Fibroblast of peridontal ligament (primary cell): Measurements from ENCODE around the gene PPM1E.
A peak's percentile ranks its signal among the peaks of the same experiment; 100 is the strongest.
"Not testable (repeated sequence)": the region's sequence is repeated elsewhere in the genome, so short reads cannot be mapped to it uniquely, and the experiment has no call there.

ENCODE experiments used
- DNase-seq: peaks from one replicate; pipeline ENCODE4 v3.0.0-alpha.2; 2010; ENCODE audit errors: extremely low read depth

Gene PPM1E

DNA sequence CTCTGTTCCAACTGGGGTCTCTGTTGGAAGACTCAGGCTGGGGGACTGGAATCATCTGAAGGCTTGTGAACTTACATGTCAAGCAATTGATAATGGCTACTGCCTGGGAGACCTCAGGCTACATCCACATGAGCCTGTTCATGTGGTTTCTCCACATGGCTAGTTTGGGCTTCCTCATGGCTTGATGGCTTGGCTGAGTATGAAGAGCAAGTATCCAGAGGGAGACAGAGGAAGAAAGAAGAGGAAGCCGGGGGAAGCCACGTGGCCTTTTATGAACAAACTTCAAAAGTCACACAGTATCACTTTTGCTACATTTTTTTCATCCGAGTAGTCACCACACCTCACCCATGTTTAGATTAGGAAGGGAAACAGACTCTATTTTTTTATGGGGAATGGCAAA, 192.2 kb downstream of the PPM1E start:
- DNase-seq, result no peak

- DNase-seq, result not testable (repeated sequence)
Measured at GRCh38 chr17:58954358-58954757, 198.7 kb downstream of the PPM1E start.

DNA sequence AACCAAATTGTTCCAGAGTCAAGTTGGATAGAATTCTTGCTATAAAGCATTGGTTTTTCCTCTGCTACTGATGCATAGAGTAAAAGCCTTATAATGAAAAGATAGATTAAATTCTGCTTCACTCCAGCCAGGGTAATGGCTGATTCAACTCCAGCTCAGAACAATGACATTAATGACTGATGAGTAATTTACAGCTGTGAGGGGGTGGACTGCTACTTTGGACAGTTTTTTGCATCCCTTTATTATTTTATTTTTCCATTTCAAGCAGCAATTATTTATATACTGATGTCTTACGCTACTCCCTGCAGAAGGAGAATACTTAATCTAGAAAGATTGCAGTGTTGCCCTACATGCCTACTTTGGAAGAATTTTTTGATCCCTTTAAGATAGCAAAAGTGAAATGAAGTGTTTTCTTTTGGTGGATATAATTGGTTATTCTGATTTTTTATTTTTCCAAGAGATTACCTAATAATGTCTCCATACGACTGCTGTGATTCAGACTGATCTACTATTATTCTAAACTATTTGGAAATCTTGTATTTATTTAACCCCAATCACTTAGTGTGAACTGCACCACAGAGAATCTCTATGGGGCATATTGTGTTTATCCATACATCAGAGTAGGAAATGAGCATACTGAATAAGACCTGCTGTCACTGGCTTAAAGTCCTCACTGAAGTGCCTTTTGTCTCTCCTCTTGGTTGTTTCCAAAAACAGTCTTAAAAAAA, 201.5 kb downstream of the PPM1E start:
- DNase-seq, result peak; percentile 48

DNA sequence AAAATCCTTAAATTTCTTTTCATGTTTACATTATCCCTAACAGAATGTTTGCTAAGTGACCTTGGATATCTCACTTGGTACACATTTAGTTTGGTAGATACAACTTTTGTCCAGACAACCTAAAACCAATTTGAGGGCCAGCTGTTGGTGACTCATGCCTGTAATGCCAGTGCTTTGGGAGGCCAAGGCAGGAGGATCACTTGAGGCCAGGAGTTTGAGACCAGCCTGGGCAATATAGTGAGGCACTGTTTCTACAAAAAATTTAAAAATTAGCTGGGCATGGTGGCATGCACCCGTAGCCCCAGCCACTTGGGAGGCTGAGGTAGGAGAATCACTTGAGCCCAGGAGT, 202.0 kb downstream of the PPM1E start:
- not testable (repeated sequence) for DNase-seq

DNA sequence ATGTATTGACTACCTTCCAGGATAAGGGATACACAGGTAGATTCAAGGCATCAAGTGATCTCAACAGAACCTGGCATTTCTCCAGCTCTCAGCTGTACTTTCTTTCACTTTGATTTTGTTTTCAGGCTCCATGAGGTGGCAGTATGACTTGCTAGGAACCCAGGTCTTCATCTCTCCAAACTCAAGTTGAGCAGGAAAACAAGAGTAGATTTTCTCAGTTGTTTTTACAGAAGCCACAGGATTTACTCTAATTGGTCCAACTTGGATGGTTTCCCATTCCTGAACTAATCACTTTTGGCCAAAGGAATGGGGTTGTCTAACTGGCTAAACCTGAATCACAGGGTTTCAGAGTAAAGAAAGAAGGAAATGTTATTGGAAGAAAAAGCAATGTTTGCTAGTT, 204.4 kb downstream of the PPM1E start:
- DNase-seq, result peak; percentile 94

DNA sequence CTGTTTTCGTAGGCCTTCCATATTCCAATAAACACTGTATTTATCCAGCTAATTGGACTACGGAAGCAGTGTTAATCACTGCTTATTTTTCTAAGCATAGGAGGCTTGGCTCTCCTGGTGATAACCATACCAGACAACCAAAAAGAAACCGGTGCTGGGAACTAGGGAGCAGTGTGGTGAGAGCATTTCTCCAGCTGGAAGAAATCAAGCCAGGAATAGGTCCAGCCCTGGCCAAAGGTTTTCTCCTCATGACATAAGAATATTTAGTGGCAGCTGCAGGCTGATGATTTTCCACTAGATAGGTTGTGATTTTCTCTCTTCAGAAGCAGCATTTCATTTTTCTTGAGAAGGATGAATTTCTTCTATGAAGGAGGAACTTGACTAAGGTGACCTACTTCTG, 209.6 kb downstream of the PPM1E start:
- peak; percentile 74 for DNase-seq

DNA sequence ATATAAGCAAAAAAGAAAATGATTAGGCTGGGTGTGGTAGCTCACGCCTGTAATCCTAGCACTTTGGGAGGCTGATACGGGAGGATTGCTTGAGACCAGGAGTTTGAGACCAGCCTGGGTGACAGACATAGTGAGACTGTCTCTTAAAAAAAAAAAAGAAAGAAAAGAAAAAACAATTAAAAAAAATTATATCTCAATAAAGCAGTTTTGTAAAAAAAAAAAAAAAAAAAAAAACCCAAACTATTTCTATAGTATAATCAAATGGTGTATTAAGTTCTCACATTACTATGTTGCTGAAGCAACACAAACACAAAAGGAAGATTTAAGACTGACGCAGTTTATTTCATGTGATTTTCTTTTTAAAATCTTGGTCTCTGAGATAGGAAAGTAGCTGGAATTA, 210.6 kb downstream of the PPM1E start:
- DNase-seq, result no peak

- peak; percentile 86 for DNase-seq
Measured at GRCh38 chr17:58968426-58969061, 212.9 kb downstream of the PPM1E start.

DNA sequence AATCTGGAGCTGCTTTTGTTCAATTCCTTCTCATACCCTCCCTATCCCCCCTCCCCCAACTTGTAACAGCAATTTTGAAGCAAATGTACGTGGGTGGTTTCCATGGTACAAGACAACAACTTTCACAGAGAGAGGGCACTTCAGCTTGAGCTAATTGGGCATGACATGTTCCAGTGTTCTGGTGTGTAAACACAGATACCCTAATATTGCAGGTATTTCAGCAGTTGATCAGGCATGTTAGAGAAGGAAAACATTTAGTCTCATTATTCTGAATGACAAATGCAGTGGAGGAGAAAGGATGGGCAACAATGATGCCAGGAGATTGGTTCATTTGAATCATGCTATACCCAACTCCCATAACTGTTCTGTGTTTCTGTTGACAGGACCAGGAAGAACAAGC, 213.5 kb downstream of the PPM1E start:
- peak; percentile 32 for DNase-seq

DNA sequence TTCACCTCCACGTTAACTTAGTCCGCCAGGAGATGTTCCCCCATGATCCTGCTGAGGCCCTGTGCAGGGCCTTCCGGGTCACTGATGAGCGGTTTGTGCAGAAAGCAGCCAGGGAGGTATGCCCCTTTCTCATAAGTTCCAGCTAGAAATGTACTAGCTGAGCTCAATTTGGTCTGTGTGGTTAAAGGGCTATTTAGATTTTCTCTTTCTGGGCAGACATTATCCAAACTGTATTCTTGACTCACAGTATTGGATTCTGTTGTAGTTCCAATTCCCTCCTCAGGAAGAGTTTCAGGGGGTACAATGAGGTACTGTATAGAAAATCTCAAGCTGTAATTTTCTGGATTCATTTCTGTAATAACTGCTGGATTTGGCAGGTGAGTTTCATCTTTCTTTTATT, 214.0 kb downstream of the PPM1E start:
- peak; percentile 77 for DNase-seq

GRCh38 chr17:58970609-58971450, 215.2 kb downstream of the PPM1E start:
- DNase-seq, result peak; percentile 68

- no peak for DNase-seq
Measured at GRCh38 chr17:58974354-58974753, 218.7 kb downstream of the PPM1E start.

DNA sequence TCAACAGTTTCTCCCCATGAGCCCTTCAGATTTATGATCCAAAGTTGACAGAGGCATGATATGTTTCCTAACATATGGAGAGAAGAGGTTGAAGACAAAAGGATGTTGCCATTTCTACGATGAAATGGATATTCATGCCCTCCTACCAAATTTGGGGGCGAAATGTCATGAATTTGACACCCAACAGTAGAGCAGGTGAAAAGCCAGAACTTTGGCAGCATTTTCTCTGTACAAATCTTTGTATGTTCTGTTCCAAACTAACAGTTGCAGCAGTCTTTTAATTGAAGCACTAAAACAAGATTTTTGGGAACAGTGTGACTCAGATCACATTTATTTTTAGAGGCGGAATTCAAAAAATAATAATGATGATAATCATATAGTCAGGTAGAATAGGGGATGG, 220.9 kb downstream of the PPM1E start:
- DNase-seq, result no peak

DNA sequence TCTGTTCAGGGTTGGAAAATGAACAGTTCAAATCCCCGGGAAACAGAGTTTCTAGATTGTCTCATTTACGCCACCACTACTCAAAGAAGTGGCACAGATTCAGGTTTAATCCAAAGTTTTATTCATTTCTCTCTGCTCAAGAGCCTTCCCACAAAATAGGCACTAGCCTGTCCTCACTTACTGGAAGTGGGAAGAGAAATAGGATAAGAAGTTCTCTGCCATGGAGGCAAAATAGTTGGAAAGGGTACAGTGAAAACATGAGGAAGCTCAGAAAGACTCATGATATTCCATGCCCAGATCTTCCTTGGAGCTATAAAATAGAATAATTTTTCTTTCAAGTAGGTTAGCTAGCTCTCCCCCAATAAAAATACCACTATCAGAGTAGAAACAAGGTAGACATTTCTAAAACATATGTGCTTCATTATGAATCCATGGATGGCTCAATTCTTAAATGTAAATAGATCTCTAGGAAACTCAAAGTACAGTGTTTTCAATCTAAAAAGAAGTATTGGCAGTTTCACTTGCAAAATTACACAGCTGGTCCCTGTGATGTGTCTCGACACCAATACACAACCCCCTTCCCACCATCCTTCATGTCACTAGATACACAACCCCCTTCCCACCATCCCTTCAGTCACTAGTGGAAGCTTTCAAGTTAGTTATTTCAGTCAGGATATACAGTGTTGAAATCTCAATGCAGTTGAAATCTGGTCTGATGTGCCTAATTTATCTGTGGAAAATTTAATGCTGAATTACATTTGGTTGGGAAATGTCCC, 225.2 kb downstream of the PPM1E start:
- DNase-seq, result no peak

DNA sequence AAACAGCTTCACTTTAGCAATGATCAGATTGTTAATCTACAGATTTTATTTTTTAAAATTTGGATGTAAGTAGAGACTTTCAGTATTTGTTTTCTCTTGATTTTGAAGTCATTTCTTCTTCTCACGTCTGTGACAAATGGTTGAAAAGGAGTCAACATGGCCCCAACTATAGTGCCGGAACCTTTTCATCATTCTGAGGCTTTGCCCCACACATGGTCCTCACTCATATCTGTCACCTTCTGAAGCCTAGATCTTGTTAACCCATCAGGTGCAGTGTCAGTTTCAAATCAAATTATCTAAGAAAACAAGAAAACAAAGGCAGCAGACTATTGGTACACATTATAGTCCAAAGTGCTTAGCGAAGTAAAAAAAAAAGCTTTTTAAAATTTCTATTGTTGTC, 227.0 kb downstream of the PPM1E start:
- DNase-seq, result no peak

DNA sequence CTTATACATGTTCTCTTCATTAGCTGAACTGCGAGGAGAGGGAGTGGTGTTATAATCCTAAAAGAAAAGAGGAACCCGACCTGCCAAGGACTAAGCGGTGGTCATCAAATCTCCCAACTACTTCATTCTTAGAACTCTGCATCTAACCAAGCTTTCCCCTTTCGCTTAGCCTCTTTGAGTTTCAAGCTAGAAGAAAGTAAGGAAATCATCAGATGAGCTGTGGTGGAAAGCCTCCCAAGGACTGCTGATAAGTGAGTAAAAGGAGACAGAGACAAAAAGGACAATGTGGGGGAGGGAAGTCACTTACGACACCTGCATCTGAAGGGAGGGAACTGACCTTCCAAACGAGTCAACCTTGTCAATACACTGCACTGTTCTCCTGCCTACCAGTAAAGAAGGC, 229.7 kb downstream of the PPM1E start:
- no peak for DNase-seq

DNA sequence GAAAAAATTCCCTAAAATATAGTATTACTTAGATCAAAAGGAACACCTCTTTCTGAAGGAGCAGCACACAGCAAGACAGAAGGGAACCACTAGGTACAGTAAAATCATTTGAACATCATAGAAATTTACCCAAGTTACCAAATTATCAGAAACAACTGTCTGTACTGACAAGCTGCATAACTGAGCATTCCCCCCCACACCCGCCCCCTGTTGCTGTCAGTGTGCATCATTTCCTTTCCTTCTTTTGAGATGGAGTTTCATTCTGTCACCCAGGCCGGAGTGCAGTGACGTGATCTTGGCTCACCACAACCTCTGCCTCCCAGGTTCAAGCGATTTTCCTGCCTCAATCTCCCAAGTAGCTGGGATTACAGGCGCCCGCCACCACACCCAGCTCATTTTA, 230.3 kb downstream of the PPM1E start:
- no peak for DNase-seq

DNA sequence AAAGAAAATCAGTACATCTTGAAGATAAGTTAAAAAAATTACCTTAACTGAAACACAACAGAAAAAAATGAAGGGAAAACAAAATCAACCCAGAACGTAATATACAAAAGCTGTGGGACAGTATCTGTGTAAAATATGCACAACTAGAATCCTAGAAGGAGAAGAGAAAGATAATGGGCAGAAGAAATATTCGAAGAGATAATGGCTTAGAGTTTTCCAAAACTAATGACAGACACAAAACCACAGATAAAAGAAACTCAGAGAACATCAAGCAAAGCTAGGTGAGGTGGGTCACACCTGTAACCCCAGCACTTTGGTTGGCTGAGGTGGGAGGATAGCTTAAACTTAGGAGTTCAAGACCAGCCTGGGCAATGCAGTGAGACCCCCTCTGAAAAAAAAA, 234.0 kb downstream of the PPM1E start:
- no peak for DNase-seq

DNA sequence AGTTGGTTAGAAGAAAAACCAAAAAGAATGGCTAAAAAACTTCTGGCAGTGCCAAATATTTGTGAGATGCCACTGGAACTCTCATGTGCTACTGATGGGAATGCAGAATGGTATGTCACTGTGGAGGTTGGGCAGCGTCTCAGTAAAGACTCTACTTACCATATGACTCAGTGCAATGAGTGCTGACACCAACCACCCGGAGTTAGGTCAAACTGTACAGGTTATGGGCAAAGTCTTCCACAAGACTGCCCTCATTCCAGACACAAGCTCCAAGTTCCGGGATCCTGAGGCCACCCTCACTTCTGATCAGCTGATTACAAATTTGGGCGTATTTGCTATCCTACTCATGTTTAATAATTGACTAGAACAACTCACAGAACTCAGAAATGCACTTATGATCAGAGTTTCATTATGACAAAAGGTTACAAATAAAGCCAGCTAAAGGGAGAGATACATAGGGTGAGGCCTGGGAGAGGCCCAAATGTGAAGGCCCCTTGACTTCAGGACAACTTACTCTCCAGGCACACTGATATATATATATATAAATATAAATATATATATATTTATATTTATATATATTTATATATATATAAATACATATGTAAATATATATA, 236.2 kb downstream of the PPM1E start:
- DNase-seq, result peak; percentile 43

GRCh38 chr17:58993311-58993710, 237.7 kb downstream of the PPM1E start:
- DNase-seq, result no peak

DNA sequence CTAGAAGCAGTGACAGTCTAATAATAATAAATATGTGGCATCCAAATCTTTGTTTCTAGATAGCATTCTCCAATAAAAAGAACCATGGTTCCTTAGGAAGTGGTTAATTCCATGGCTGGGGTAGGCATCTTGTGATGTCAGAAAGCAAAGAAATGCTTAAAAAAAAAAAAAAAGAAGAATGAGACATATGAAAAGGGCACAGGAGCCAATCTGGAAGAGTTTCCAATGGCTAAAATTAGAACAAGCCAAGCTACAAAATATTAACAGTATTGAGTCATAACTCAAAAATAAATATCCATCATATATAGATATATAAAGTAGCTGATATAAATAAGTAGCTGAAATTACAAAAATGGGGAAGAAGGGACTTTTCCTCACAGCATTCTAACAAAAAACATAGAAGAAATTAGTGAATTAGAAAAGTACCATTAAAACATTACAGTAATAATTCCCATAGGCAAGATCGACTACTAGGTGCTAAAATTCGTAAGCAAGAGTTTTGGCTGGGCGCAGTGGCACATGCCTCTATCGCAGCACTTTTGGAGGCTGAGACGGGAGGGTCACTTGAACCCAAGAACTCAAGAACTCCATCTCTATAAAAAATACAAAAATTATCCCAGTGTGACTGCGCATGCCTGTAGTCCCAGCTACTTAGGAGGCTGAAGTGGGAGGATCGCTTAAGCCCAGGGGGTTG, 239.7 kb downstream of the PPM1E start:
- peak; percentile 63 for DNase-seq
